WTC11 (cell line): ENCODE data around the gene SHISAL1. TPM values are rescaled to one million over a fixed set of nuclear protein-coding genes. Genes with fewer than 3 reads are reported as not detected.

Experiments
- ATAC-seq: fragments of 200-7000 bp; cut with Tn5 transposase; 2 replicates; pipeline ENCODE4 v1.10.0; 2021; ENCODE audit warnings: mild to moderate bottlenecking, moderate library complexity
- CTCF ChIA-PET: fragments of 300-600 bp; sonication (Branson Sonifier 250); formaldehyde crosslinking; loops from one replicate; lab custom pipeline; 2021; ENCODE audit warnings: antibody characterized with exemption; lab: Charles Lee
- POLR2A ChIA-PET: fragments of 350-600 bp; sonication (Branson Sonifier 250); formaldehyde crosslinking; loops from one replicate; lab custom pipeline; 2021; ENCODE audit warnings: antibody characterized with exemption; lab: Charles Lee
- DNase-seq: peaks from one replicate; pipeline ENCODE4 v3.0.0; 2021; ENCODE audit warnings: low spot score
- H3K27ac Mint-ChIP-seq: 2 replicates; pipeline ENCODE4 v1.8.0; 2021; ENCODE audit warnings: mixed read lengths
- H3K27me3 Mint-ChIP-seq: 2 replicates; pipeline ENCODE4 v1.8.0; 2021; ENCODE audit warnings: low read depth, mild to moderate bottlenecking, moderate library complexity, mixed read lengths
- H3K36me3 Mint-ChIP-seq: 2 replicates; pipeline ENCODE4 v1.8.0; 2021; ENCODE audit warnings: mixed read lengths
- H3K4me1 Mint-ChIP-seq: 2 replicates; pipeline ENCODE4 v1.8.0; 2022; ENCODE audit warnings: mixed read lengths
- H3K4me3 Mint-ChIP-seq: 2 replicates; pipeline ENCODE4 v1.8.0; 2021; ENCODE audit warnings: mild to moderate bottlenecking, moderate library complexity, mixed read lengths
- H3K9me3 Mint-ChIP-seq: 2 replicates; pipeline ENCODE4 v1.8.0; 2021; ENCODE audit warnings: mixed read lengths
- ATF1 ChIP-seq: sonication (generic); formaldehyde crosslinking; IDR thresholded peaks from 2 replicates; pipeline ENCODE4 v1.8.1; 2023; ENCODE audit warnings: mild to moderate bottlenecking, moderate library complexity, missing genetic modification reagents
- CBFB ChIP-seq: sonication (generic); formaldehyde crosslinking; IDR thresholded peaks from 2 replicates; pipeline ENCODE4 v1.8.1; 2022; ENCODE audit warnings: mild to moderate bottlenecking, low read depth, missing genetic modification reagents
- ELF4 ChIP-seq: sonication (generic); formaldehyde crosslinking; IDR thresholded peaks from 2 replicates; pipeline ENCODE4 v1.8.1; 2022; ENCODE audit warnings: low read depth, mild to moderate bottlenecking, moderate library complexity, missing genetic modification reagents
- EMX1 ChIP-seq: fragments of 250-450 bp; sonication (Bioruptor Pico); IDR thresholded peaks from 2 replicates; pipeline ENCODE4 v1.8.0; 2021; ENCODE audit warnings: mild to moderate bottlenecking
- FOXK1 ChIP-seq: sonication (generic); formaldehyde crosslinking; IDR thresholded peaks from 2 replicates; pipeline ENCODE4 v1.8.0; 2022; ENCODE audit warnings: mild to moderate bottlenecking, moderate library complexity, missing genetic modification reagents
- FOXP4 ChIP-seq: sonication (generic); formaldehyde crosslinking; IDR thresholded peaks from 2 replicates; pipeline ENCODE4 v1.8.0; 2022; ENCODE audit warnings: mild to moderate bottlenecking, missing genetic modification reagents
- IRF2 ChIP-seq: sonication (generic); formaldehyde crosslinking; IDR thresholded peaks from 2 replicates; pipeline ENCODE4 v1.8.0; 2022; ENCODE audit warnings: low read depth, missing genetic modification reagents, borderline replicate concordance
- JUN ChIP-seq: sonication (generic); formaldehyde crosslinking; IDR thresholded peaks from 2 replicates; pipeline ENCODE4 v1.8.0; 2023; ENCODE audit warnings: mild to moderate bottlenecking, missing genetic modification reagents
- MXD4 ChIP-seq: fragments of 250-450 bp; sonication (Bioruptor Pico); IDR thresholded peaks from 2 replicates; pipeline ENCODE4 v1.8.0; 2021; ENCODE audit warnings: mild to moderate bottlenecking, moderate library complexity, borderline replicate concordance
- NR1H2 ChIP-seq: sonication (generic); formaldehyde crosslinking; IDR thresholded peaks from 2 replicates; pipeline ENCODE4 v1.9.0; 2021; ENCODE audit warnings: mild to moderate bottlenecking, moderate library complexity, missing genetic modification reagents
- RORB ChIP-seq: fragments of 250-450 bp; sonication (Bioruptor Pico); IDR thresholded peaks from 2 replicates; pipeline ENCODE4 v1.9.0; 2021; ENCODE audit warnings: mild to moderate bottlenecking
- SP1 ChIP-seq: sonication (generic); formaldehyde crosslinking; conservative IDR thresholded peaks from 2 replicates; pipeline ENCODE4 v1.8.1; 2022; ENCODE audit warnings: missing genetic modification reagents
- TCF7 ChIP-seq: sonication (generic); formaldehyde crosslinking; IDR thresholded peaks from 2 replicates; pipeline ENCODE4 v1.8.0; 2022; ENCODE audit warnings: mild to moderate bottlenecking, low read depth, missing genetic modification reagents, moderate library complexity
- TP53 ChIP-seq: sonication (generic); formaldehyde crosslinking; IDR thresholded peaks from 2 replicates; pipeline ENCODE4 v1.8.1; 2023; ENCODE audit warnings: mild to moderate bottlenecking, missing genetic modification reagents
- USF1 ChIP-seq: sonication (generic); formaldehyde crosslinking; IDR thresholded peaks from 2 replicates; pipeline ENCODE4 v1.8.0; 2022; ENCODE audit warnings: mild to moderate bottlenecking, missing genetic modification reagents
- USF2 ChIP-seq: sonication (generic); formaldehyde crosslinking; IDR thresholded peaks from 2 replicates; pipeline ENCODE4 v1.8.1; 2023; ENCODE audit warnings: mild to moderate bottlenecking, missing genetic modification reagents, moderate library complexity
- ZNF232 ChIP-seq: sonication (generic); formaldehyde crosslinking; IDR thresholded peaks from 2 replicates; pipeline ENCODE4 v1.8.0; 2022; ENCODE audit warnings: mild to moderate bottlenecking, missing genetic modification reagents
- ZNF317 ChIP-seq: sonication (generic); formaldehyde crosslinking; IDR thresholded peaks from 2 replicates; pipeline ENCODE4 v1.8.1; 2023; ENCODE audit warnings: low read depth, mild to moderate bottlenecking, moderate library complexity, missing genetic modification reagents, borderline replicate concordance
- total RNA-seq: library from RNA; stranded (reverse); gene quantifications from 3 replicates; pipeline ENCODE4 v1.2.3, GENCODE V29; 2021
- TF ChIP-seq, protein P1 (sequence below): fragments of 250-450 bp; sonication (Bioruptor Pico); IDR thresholded peaks from 2 replicates; pipeline ENCODE4 v1.9.0; 2021; ENCODE audit warnings: mild to moderate bottlenecking
- TF ChIP-seq, protein P2 (sequence below): fragments of 250-450 bp; sonication (Bioruptor Pico); IDR thresholded peaks from 2 replicates; pipeline ENCODE4 v1.9.0; 2021; ENCODE audit warnings: mild to moderate bottlenecking, borderline replicate concordance
- TF ChIP-seq, protein P3 (sequence below): sonication (generic); formaldehyde crosslinking; IDR thresholded peaks from 2 replicates; pipeline ENCODE4 v1.8.0; 2023; ENCODE audit warnings: mild to moderate bottlenecking, missing genetic modification reagents

SHISAL1 gene
- total RNA-seq, 1 experiment from 2014 or later, result 2.7 TPM

DNA sequence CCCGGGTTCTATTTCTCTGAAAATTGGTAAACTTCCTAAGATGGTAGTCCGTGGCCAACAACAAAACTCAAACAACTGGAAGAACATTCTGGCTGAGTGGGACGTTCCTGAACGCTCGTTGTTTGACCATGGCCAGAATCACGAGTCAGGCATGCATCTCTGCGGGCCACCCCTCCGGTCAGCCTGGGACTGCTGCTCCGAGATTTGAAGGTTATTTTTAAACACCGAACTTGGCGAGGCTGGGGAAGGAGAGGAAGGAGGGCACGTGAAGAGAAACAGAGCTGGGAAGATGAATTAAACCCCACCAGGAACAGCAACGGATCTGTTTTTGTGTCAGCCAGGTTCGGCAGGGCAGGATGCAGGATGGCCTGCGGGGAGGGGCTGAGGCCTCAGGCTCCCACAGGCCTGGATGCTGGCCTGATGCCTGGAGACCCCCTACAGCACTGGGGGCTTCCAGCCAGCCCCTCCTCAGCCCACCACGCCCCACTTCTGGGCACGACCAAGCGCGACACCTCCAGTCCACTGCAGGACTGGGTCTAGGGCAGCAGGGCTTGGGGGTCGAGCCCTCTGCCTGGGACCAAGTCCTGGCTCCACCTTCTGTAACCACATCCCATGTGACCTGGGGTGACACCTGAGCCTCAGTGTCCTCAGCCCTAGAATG lies 5.1 kb downstream of the SHISAL1 start:
- Mint-ChIP-seq H3K27ac (no peak overlapping the region; the same call in 1 of the 2 replicates), H3K27me3 (no peaks in the 10 kb centered on the region), H3K9me3 (no peaks in the 10 kb centered on the region), H3K4me1 (peaks cover 3% of the 10 kb centered on the region), H3K36me3 (no peaks in the 10 kb centered on the region), H3K4me3 (no peak overlapping the region)
- POLR2A ChIA-PET, result no interaction called here
- CTCF ChIA-PET, result no interaction called here
- DNase-seq (no peak), ATAC-seq (no peak)
- no peak for TF ChIP-seq SP1
- TF ChIP-seq ZNF317 (CRISPR knock-in tag), result no peak
- TF ChIP-seq JUN (CRISPR knock-in tag), result no peak
- no peak for TF ChIP-seq TP53 (CRISPR knock-in tag)
- TF ChIP-seq CBFB (CRISPR knock-in tag), result no peak
- TF ChIP-seq TCF7 (CRISPR knock-in tag), result no peak
- TF ChIP-seq FOXK1 (CRISPR knock-in tag), result no peak
- no peak for TF ChIP-seq RORB
- TF ChIP-seq, protein P1, sequence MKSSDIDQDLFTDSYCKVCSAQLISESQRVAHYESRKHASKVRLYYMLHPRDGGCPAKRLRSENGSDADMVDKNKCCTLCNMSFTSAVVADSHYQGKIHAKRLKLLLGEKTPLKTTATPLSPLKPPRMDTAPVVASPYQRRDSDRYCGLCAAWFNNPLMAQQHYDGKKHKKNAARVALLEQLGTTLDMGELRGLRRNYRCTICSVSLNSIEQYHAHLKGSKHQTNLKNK, result no peak
- no peak for TF ChIP-seq IRF2
- TF ChIP-seq, protein P2, sequence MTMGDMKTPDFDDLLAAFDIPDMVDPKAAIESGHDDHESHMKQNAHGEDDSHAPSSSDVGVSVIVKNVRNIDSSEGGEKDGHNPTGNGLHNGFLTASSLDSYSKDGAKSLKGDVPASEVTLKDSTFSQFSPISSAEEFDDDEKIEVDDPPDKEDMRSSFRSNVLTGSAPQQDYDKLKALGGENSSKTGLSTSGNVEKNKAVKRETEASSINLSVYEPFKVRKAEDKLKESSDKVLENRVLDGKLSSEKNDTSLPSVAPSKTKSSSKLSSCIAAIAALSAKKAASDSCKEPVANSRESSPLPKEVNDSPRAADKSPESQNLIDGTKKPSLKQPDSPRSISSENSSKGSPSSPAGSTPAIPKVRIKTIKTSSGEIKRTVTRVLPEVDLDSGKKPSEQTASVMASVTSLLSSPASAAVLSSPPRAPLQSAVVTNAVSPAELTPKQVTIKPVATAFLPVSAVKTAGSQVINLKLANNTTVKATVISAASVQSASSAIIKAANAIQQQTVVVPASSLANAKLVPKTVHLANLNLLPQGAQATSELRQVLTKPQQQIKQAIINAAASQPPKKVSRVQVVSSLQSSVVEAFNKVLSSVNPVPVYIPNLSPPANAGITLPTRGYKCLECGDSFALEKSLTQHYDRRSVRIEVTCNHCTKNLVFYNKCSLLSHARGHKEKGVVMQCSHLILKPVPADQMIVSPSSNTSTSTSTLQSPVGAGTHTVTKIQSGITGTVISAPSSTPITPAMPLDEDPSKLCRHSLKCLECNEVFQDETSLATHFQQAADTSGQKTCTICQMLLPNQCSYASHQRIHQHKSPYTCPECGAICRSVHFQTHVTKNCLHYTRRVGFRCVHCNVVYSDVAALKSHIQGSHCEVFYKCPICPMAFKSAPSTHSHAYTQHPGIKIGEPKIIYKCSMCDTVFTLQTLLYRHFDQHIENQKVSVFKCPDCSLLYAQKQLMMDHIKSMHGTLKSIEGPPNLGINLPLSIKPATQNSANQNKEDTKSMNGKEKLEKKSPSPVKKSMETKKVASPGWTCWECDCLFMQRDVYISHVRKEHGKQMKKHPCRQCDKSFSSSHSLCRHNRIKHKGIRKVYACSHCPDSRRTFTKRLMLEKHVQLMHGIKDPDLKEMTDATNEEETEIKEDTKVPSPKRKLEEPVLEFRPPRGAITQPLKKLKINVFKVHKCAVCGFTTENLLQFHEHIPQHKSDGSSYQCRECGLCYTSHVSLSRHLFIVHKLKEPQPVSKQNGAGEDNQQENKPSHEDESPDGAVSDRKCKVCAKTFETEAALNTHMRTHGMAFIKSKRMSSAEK (CRISPR knock-in tag), result no peak
- TF ChIP-seq ELF4, result no peak
- no peak for TF ChIP-seq USF1 (CRISPR knock-in tag)

DNA sequence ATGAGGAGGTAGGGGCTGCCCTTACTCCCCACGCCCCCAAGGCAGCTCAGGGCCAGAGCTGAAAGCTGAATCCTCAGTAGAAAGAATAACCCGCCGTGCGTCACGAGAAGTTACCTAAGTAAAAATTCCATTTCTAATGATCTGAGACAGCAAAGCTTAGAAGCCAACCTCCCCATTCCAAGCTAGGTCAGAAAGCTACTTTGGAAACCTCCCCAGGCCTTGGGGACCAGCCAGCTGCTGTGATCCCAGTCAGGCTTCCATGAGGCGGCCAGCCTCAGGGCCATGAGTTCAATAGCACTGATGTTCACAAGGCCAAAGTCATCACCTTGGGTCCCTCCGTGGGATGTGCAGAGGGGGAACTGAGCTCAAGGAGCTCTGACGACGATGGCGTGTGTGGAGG lies 6.9 kb downstream of the SHISAL1 start:
- POLR2A ChIA-PET, result interaction anchor here (0.7 kb wide), 1 partner anchor 80 kb away, joined by 3 read pairs; no protein-coding TSS in a partner anchor
- TF ChIP-seq NR1H2 (CRISPR knock-in tag) (no peak), ATF1 (CRISPR knock-in tag) (no peak), EMX1 (CRISPR knock-in tag) (no peak)
- TF ChIP-seq, all 79 proteins: peak for 0
- Mint-ChIP-seq H3K4me1 (peaks cover 3% of the 10 kb centered on the region), H3K9me3 (no peaks in the 10 kb centered on the region), H3K27ac (no peak overlapping the region), H3K4me3 (no peak overlapping the region), H3K36me3 (no peaks in the 10 kb centered on the region), H3K27me3 (no peaks in the 10 kb centered on the region)
- CTCF ChIA-PET, result interaction anchor here (0.8 to 2.3 kb wide), 3 partner anchors 20 to 220 kb away, joined by 3 to 6 read pairs (median 3); no protein-coding TSS in a partner anchor
- DNase-seq, result no peak
- no peak for ATAC-seq

- TF ChIP-seq FOXP4 (CRISPR knock-in tag) (no peak), USF2 (CRISPR knock-in tag) (no peak), ZNF232 (CRISPR knock-in tag) (no peak), MXD4 (CRISPR knock-in tag) (no peak)
- TF ChIP-seq, protein P3, sequence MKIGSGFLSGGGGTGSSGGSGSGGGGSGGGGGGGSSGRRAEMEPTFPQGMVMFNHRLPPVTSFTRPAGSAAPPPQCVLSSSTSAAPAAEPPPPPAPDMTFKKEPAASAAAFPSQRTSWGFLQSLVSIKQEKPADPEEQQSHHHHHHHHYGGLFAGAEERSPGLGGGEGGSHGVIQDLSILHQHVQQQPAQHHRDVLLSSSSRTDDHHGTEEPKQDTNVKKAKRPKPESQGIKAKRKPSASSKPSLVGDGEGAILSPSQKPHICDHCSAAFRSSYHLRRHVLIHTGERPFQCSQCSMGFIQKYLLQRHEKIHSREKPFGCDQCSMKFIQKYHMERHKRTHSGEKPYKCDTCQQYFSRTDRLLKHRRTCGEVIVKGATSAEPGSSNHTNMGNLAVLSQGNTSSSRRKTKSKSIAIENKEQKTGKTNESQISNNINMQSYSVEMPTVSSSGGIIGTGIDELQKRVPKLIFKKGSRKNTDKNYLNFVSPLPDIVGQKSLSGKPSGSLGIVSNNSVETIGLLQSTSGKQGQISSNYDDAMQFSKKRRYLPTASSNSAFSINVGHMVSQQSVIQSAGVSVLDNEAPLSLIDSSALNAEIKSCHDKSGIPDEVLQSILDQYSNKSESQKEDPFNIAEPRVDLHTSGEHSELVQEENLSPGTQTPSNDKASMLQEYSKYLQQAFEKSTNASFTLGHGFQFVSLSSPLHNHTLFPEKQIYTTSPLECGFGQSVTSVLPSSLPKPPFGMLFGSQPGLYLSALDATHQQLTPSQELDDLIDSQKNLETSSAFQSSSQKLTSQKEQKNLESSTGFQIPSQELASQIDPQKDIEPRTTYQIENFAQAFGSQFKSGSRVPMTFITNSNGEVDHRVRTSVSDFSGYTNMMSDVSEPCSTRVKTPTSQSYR (CRISPR knock-in tag), result no peak
- DNase-seq (no peak), ATAC-seq (no peak)
- H3K4me3 Mint-ChIP-seq, result no peak overlapping the region
- H3K27ac Mint-ChIP-seq, result no peak overlapping the region
- no peaks in the 10 kb centered on the region for H3K9me3 Mint-ChIP-seq
- no peaks in the 10 kb centered on the region for H3K36me3 Mint-ChIP-seq
- CTCF ChIA-PET, result interaction anchor here (1.3 to 2.3 kb wide), 3 partner anchors 20 to 312 kb away, joined by 3 to 6 read pairs (median 3); no protein-coding TSS in a partner anchor
- no peaks in the 10 kb centered on the region for H3K27me3 Mint-ChIP-seq
- POLR2A ChIA-PET, result no interaction called here
- peaks cover 3% of the 10 kb centered on the region for H3K4me1 Mint-ChIP-seq
Measured at GRCh38 chr22:44305455-44305854, 7.3 kb downstream of the SHISAL1 start.
